BJ (cell line): Measurements from ENCODE around the gene ISLR. TPM values are rescaled to one million over a fixed set of nuclear protein-coding genes. Genes with fewer than 3 reads are reported as not detected.

Experiments
- CTCF ChIA-PET: fragments of 350-600 bp; formaldehyde crosslinking; extraction: SDS; loops from one replicate; lab custom pipeline; 2021; ENCODE audit warnings: antibody characterized with exemption, inconsistent platforms; lab: Yijun Ruan, JAX
- POLR2A ChIA-PET: fragments of 300-600 bp; sonication (Branson Sonifier 250); formaldehyde crosslinking; extraction: SDS; loops from one replicate; lab custom pipeline; 2021; ENCODE audit warnings: antibody characterized with exemption; lab: Charles Lee
- DNase-seq: peaks from one replicate; pipeline ENCODE4 v3.0.0-alpha.2; 2011; ENCODE audit warnings: low read depth
- H3K27me3 ChIP-seq: 2 replicates; pipeline ENCODE4 v1.6.0; 2011; ENCODE audit warnings: low read length; ENCODE audit not compliant: control insufficient read depth, insufficient read depth
- H3K36me3 ChIP-seq: 2 replicates; pipeline ENCODE4 v1.5.1; 2011; ENCODE audit warnings: low read length; ENCODE audit not compliant: control insufficient read depth, insufficient read depth
- H3K4me3 ChIP-seq: 2 replicates; pipeline ENCODE4 v1.5.1; 2011; ENCODE audit warnings: low read depth, mild to moderate bottlenecking, control low read depth, low read length
- polyA plus RNA-seq: library from polyadenylated mRNA; depleted of rRNA; stranded (reverse); fragments of >200 nt; gene quantifications from 2 replicates; pipeline ENCODE4 v1.2.3, GENCODE V29; 2011
- TF ChIP-seq, protein P1 (sequence below): IDR thresholded peaks from 2 replicates; pipeline ENCODE4 v1.5.1; 2011; ENCODE audit warnings: low read depth, mild to moderate bottlenecking, control low read depth, inconsistent platforms, low read length, moderate library complexity; ENCODE audit not compliant: insufficient read depth

Gene ISLR
- polyA plus RNA-seq, 1 experiment = 64.0 TPM

DNA sequence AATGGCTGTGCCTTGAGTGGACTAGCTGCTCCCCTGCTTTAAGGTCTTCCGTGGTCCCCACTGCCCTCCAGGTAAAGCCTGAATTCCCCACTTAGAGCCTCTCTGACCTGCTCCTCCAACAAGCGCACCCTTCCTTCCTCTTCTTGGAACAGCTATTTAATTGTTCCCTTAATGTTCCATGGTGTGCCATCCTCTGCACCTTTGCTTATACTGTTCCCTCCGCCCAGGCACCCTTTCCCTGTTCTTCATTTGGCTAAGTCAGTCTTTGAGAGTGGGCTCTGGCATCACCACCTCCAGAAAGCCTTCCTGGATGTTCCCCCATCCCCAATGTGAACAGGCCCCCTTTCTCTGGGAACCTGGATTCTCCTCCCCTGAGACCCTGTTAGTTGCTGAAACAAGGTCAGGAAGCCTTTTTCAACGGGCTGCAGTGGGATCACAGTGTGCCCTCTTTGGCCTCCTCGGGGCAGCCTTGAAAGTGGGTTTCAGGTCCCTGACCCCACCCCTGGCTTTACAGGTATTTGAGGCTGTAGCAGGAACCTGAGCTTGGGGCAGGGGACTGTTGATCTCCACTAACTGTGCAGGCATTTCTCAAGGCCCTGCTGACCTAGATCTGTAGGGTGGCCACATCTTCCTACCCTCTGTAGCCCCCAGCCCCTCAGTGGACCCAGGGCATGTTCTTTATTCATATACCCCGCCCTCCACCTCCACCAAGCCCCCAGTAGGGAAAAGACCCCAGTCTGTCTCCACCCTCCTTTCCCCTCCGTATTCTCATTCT is 5.0 kb downstream of the ISLR start:
- CTCF ChIA-PET = interaction anchor here (0.8 to 2.3 kb wide), 3 partner anchors 124 to 240 kb away, joined by 3 to 9 read pairs (median 3); no protein-coding TSS in a partner anchor
- H3K27me3 ChIP-seq = no peaks in the 10 kb centered on the region
- POLR2A ChIA-PET = no interaction called here
- DNase-seq = no peak
- peaks cover 2% of the 10 kb centered on the region for H3K36me3 ChIP-seq
- TF ChIP-seq, protein P1, sequence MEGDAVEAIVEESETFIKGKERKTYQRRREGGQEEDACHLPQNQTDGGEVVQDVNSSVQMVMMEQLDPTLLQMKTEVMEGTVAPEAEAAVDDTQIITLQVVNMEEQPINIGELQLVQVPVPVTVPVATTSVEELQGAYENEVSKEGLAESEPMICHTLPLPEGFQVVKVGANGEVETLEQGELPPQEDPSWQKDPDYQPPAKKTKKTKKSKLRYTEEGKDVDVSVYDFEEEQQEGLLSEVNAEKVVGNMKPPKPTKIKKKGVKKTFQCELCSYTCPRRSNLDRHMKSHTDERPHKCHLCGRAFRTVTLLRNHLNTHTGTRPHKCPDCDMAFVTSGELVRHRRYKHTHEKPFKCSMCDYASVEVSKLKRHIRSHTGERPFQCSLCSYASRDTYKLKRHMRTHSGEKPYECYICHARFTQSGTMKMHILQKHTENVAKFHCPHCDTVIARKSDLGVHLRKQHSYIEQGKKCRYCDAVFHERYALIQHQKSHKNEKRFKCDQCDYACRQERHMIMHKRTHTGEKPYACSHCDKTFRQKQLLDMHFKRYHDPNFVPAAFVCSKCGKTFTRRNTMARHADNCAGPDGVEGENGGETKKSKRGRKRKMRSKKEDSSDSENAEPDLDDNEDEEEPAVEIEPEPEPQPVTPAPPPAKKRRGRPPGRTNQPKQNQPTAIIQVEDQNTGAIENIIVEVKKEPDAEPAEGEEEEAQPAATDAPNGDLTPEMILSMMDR = no peak
- no peak overlapping the region for H3K4me3 ChIP-seq

DNA sequence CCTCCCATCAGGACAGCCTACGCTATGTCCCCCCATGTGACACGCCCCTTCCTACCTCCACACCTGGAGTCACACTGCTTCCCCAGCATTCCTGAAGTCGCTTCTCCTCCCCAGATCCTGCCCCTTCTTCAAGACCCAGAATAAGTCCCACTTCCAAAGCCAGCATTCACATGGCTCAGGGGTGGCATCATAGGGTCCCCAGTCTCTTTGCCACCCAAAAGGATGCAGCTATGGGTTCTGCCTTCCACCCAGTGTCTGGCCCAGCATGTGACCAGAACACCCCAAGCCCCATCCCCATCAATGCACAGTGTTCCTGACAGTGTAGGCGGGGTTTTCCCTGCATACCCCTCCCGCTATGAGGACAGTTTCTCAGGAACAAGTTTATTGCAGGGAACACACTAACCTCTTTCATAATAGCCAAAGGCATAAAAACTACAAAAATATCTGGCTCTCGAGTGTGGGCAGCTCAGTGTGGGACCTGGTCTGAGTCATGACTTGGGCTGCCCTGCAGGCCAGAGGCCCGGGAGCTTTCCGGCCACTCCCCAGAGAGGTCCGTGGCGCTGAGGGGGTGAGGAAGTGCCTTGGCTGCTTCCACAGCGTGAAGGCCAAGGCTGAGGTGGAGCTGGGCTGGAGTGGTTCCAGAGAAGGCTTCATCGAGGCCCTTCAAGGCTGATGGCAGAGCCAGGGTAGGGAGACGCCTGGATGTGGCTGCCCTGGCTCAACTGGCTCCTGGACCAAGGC is 5.8 kb downstream of the ISLR start:
- Histone ChIP-seq H3K27me3 (no peaks in the 10 kb centered on the region), H3K36me3 (peaks cover 2% of the 10 kb centered on the region), H3K4me3 (no peak overlapping the region)
- CTCF ChIA-PET = interaction anchor here (0.6 to 2.1 kb wide), 8 partner anchors 12 to 239 kb away, joined by 3 to 7 read pairs (median 3); partner anchors contain the start of gene STRA6
- TF ChIP-seq, protein P1 = no peak
- POLR2A ChIA-PET = interaction anchor here (0.6 kb wide), 1 partner anchor 425 kb away, joined by 3 read pairs; no protein-coding TSS in a partner anchor
- DNase-seq = peak; percentile 95

- H3K4me3 ChIP-seq = no peak overlapping the region
- no peak for DNase-seq
- peaks cover 2% of the 10 kb centered on the region for H3K36me3 ChIP-seq
- H3K27me3 ChIP-seq = no peaks in the 10 kb centered on the region
- TF ChIP-seq, protein P1 = peak; percentile 40; the same call in 1 of the 2 replicates
- ChIA-PET CTCF (interaction anchor here (0.6 to 2.1 kb wide), 6 partner anchors 11 to 127 kb away, joined by 3 to 7 read pairs (median 3); partner anchors contain the start of gene STRA6), POLR2A (interaction anchor here (0.6 kb wide), 1 partner anchor 426 kb away, joined by 3 read pairs; no protein-coding TSS in a partner anchor)
Measured at GRCh38 chr15:74179983-74180880, 6.7 kb downstream of the ISLR start.

DNA sequence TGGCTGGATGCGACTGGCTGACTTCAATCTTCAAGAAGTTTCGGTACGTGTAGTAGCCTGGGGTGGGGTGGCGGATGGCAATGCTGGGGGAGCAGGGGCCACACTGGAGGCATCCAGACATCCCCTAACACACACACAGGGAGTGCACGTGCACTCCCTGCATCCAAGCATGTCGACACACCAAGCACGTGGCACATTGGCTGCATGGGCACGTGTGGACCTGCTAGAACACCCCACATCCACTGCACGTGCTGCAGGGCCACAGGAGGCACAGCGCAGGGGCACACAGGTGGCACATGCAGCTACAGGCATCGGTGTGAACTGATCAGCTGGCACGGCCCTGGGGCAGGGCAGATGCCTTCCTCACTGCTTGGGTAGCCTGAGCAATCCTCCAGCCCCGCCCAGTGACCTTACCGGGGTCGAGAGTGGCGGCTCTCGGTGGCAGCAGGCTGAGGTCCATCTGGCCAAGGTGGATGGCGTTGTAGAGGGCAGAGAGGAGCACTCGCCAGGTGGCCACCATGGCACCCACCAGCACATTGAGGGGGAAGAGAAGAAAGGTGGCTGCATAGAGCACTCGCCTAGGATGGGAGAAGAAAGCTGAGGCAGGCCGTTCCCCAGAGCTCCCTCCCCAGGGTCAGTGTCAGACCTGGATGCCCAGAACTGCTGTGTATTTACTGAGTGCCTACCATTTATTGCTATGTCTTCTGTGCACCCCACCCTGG is 7.5 kb downstream of the ISLR start:
- TF ChIP-seq, protein P1 = no peak
- Histone ChIP-seq H3K36me3 (peaks cover 2% of the 10 kb centered on the region), H3K27me3 (no peaks in the 10 kb centered on the region), H3K4me3 (no peak overlapping the region)
- CTCF ChIA-PET = interaction anchor here (2.1 kb wide), 1 partner anchor 10 kb away, joined by 7 read pairs; no protein-coding TSS in a partner anchor
- POLR2A ChIA-PET = interaction anchor here (0.6 kb wide), 1 partner anchor 13 kb away, joined by 3 read pairs; no protein-coding TSS in a partner anchor
- DNase-seq = no peak
